ENCODE measurements around the gene PLCD4.
A peak's percentile ranks its signal among the peaks of the same experiment; 100 is the strongest.

The PLCD4 gene

GRCh38 chr2:218618102-218618860 is 10.6 kb downstream of the PLCD4 start:
- no peak for DNase-seq (ENCODE audit: low read depth in 2 of 3, low spot score in 1 of 3)

GRCh38 chr2:218621007-218621406 is 13.3 kb downstream of the PLCD4 start:
- no peak for DNase-seq (ENCODE audit: low read depth in 2 of 3, low spot score in 1 of 3)

- no peak for DNase-seq (ENCODE audit: low read depth in 2 of 3, low spot score in 1 of 3)
Measured at GRCh38 chr2:218622606-218623365, 15.1 kb downstream of the PLCD4 start.

GRCh38 chr2:218623366-218623705 is 15.6 kb downstream of the PLCD4 start:
- DNase-seq (ENCODE audit: low read depth in 2 of 3, low spot score in 1 of 3) = no peak

GRCh38 chr2:218626369-218626768 is 18.7 kb downstream of the PLCD4 start:
- no peak for DNase-seq (ENCODE audit: low read depth in 2 of 3, low spot score in 1 of 3)

- DNase-seq (ENCODE audit: low read depth in 2 of 3, low spot score in 1 of 3) = no peak
Measured at GRCh38 chr2:218627939-218628338, 20.2 kb downstream of the PLCD4 start.

GRCh38 chr2:218631837-218632236 is 24.1 kb downstream of the PLCD4 start:
- DNase-seq (ENCODE audit: low read depth in 2 of 3, low spot score in 1 of 3) = no peak

- DNase-seq (ENCODE audit: low read depth in 2 of 3, low spot score in 1 of 3) = no peak
Measured at GRCh38 chr2:218635719-218636118, 28.0 kb downstream of the PLCD4 start.

GRCh38 chr2:218638372-218638771 is 30.7 kb downstream of the PLCD4 start:
- no peak for DNase-seq (ENCODE audit: low read depth in 2 of 3, low spot score in 1 of 3)

- no peak for DNase-seq (ENCODE audit: low read depth in 2 of 3, low spot score in 1 of 3)
Measured at GRCh38 chr2:218642121-218642656, 34.5 kb downstream of the PLCD4 start.

- DNase-seq (ENCODE audit: low read depth in 2 of 3, low spot score in 1 of 3) = no peak
Measured at GRCh38 chr2:218642786-218643185, 35.1 kb downstream of the PLCD4 start.

GRCh38 chr2:218643751-218644310 is 36.1 kb downstream of the PLCD4 start:
- no peak for DNase-seq (ENCODE audit: low read depth in 2 of 3, low spot score in 1 of 3)

- no peak for DNase-seq (ENCODE audit: low read depth in 2 of 3, low spot score in 1 of 3)
Measured at GRCh38 chr2:218644721-218645120, 37.0 kb downstream of the PLCD4 start.

GRCh38 chr2:218645126-218645525 is 37.4 kb downstream of the PLCD4 start:
- DNase-seq (ENCODE audit: low read depth in 2 of 3, low spot score in 1 of 3) = no peak

GRCh38 chr2:218648088-218648786 is 40.5 kb downstream of the PLCD4 start:
- peak in 2 of 3 donors; percentile 32 to 38 for DNase-seq (ENCODE audit: low read depth in 2 of 3, low spot score in 1 of 3)

GRCh38 chr2:218648787-218649100 is 41.0 kb downstream of the PLCD4 start:
- no peak for DNase-seq (ENCODE audit: low read depth in 2 of 3, low spot score in 1 of 3)

GRCh38 chr2:218655751-218656150 is 48.1 kb downstream of the PLCD4 start:
- no peak for DNase-seq (ENCODE audit: low read depth in 2 of 3, low spot score in 1 of 3)

GRCh38 chr2:218658671-218659257 is 51.1 kb downstream of the PLCD4 start:
- DNase-seq (ENCODE audit: low read depth in 2 of 3, low spot score in 1 of 3) = peak; percentile 26 to 39 (median 36)

- peak; percentile 92 to 94 (median 94) for DNase-seq (ENCODE audit: low read depth in 2 of 3, low spot score in 1 of 3)
Measured at GRCh38 chr2:218659258-218659987, 51.7 kb downstream of the PLCD4 start, which contains the start of the genes BCS1L and ZNF142. TSS of gene BCS1L (plus strand) at chr2:218659683. CDS start at chr2:218660988, 1,305 bp downstream. TSS of gene ZNF142 (minus strand) at chr2:218659623. CDS start at chr2:218656429, 3,194 bp downstream.

GRCh38 chr2:218659988-218660358 is 52.3 kb downstream of the PLCD4 start:
- no peak for DNase-seq (ENCODE audit: low read depth in 2 of 3, low spot score in 1 of 3)

Measured in stimulated activated CD4-positive, alpha-beta T cell treated with anti-CD3 and anti-CD28 coated beads, Interleukin-12 subunit alpha, Interleukin-12 subunit beta, amount 100 ng/mL, for 48 hours (primary cell).